H1 (cell line): Measurements from ENCODE around the gene SORBS1. TPM values are rescaled to one million over a fixed set of nuclear protein-coding genes. Genes with fewer than 3 reads are reported as not detected.

Experiments
- CTCF ChIA-PET: fragments of 300-600 bp; sonication (Branson Sonifier 250); formaldehyde crosslinking; loops from one replicate; lab custom pipeline; 2021; ENCODE audit not compliant: partially characterized antibody; lab: Charles Lee
- POLR2A ChIA-PET: fragments of 300-600 bp; sonication (Branson Sonifier 250); formaldehyde crosslinking; loops from one replicate; lab custom pipeline; 2021; ENCODE audit warnings: inconsistent platforms; ENCODE audit not compliant: partially characterized antibody; lab: Charles Lee
- DNase-seq, 2 experiments: peaks; one replicate each; pipeline versions ENCODE4 v3.0.0 to v3.0.0-alpha.2; 2010 to 2022; ENCODE audit warnings: low spot score in 2 of 2, low read depth in 1 of 2, mixed read lengths in 1 of 2
- FAIRE-seq: peaks from 2 replicates; lab custom pipeline; 2011; peaks lifted over from hg19 to GRCh38; lab: Jason Lieb, UNC
- H2AFZ ChIP-seq: 2 replicates; pipeline ENCODE4 v1.8.1; 2012; ENCODE audit warnings: low read length, inconsistent platforms
- H2AK5ac ChIP-seq: 2 replicates; pipeline ENCODE4 v1.6.1; 2013; ENCODE audit warnings: low read depth, low read length
- H2BK120ac ChIP-seq: replicated peaks from 2 replicates; pipeline ENCODE3; 2013; ENCODE audit warnings: low read depth, low read length, inconsistent platforms
- H2BK12ac ChIP-seq: 2 replicates; pipeline ENCODE4 v1.6.1; 2013; ENCODE audit warnings: low read depth, low read length
- H2BK15ac ChIP-seq: 2 replicates; pipeline ENCODE4 v1.6.1; 2013; ENCODE audit warnings: low read length
- H2BK20ac ChIP-seq: 2 replicates; pipeline ENCODE4 v1.6.1; 2013; ENCODE audit warnings: low read length
- H2BK5ac ChIP-seq: 2 replicates; pipeline ENCODE4 v1.6.1; 2013; ENCODE audit warnings: low read depth, low read length
- H3K14ac ChIP-seq: 2 replicates; pipeline ENCODE4 v1.6.1; 2013; ENCODE audit warnings: inconsistent platforms; ENCODE audit not compliant: insufficient read length
- H3K18ac ChIP-seq: 2 replicates; pipeline ENCODE4 v1.6.1; 2013; ENCODE audit warnings: low read length; ENCODE audit errors: extremely low read depth
- H3K23ac ChIP-seq: 2 replicates; pipeline ENCODE4 v1.6.1; 2013; ENCODE audit warnings: inconsistent platforms; ENCODE audit not compliant: insufficient read length
- H3K23me2 ChIP-seq: 2 replicates; pipeline ENCODE4 v1.6.1; 2013; ENCODE audit warnings: low read depth, low read length
- H3K27ac ChIP-seq: 2 replicates; pipeline ENCODE4 v1.6.1; 2011; ENCODE audit warnings: low read depth, low read length, inconsistent platforms
- H3K27me3 ChIP-seq, 4 experiments: replicated peaks in 1 of 4; 1 replicate in 1 of 4; 2 replicates in 3 of 4; pipeline versions ENCODE4 v1.6.1 to v1.8.1; 2011 to 2013; ENCODE audit warnings: low read length in 3 of 4, mild to moderate bottlenecking in 3 of 4, inconsistent platforms in 2 of 4, mixed read lengths in 2 of 4, moderate library complexity in 1 of 4; ENCODE audit not compliant: control insufficient read depth in 3 of 4, insufficient read depth in 3 of 4; ENCODE audit errors: extremely low read depth in 1 of 4
- H3K36me3 ChIP-seq, 4 experiments: 2 replicates each; pipeline versions ENCODE4 v1.6.1 to v1.8.1; 2011 to 2013; ENCODE audit warnings: mild to moderate bottlenecking in 4 of 4, low read length in 3 of 4, moderate library complexity in 2 of 4, control low read depth in 1 of 4, inconsistent platforms in 1 of 4; ENCODE audit not compliant: insufficient read depth in 4 of 4, control insufficient read depth in 2 of 4
- H3K4ac ChIP-seq: replicated peaks from 2 replicates; pipeline ENCODE3; 2013; ENCODE audit warnings: low read length, low read depth, mixed read lengths, inconsistent platforms; ENCODE audit not compliant: insufficient read length
- H3K4me1 ChIP-seq, 4 experiments: replicated peaks in 1 of 4; 1 replicate in 1 of 4; 2 replicates in 3 of 4; pipeline versions ENCODE4 v1.6.1 to v1.8.1; 2011 to 2013; ENCODE audit warnings: low read length in 3 of 4, inconsistent platforms in 2 of 4, mixed read lengths in 1 of 4; ENCODE audit not compliant: insufficient read depth in 4 of 4, control insufficient read depth in 3 of 4
- H3K4me2 ChIP-seq, 2 experiments: 2 replicates each; pipeline versions ENCODE4 v1.6.1 to v1.8.1; 2011 to 2013; ENCODE audit warnings: low read depth in 2 of 2, low read length in 2 of 2, control low read depth in 1 of 2, inconsistent platforms in 1 of 2, mild to moderate bottlenecking in 1 of 2; ENCODE audit not compliant: insufficient read depth in 1 of 2
- H3K4me3 ChIP-seq, 4 experiments: fragments of 200-600, 300-600 bp in 1 of 4; sonication (generic), shearing (Covaris generic), sonication (Bioruptor Twin) in 1 of 4; 2 replicates each; pipeline versions ENCODE4 v1.5.1 to v1.8.1; 2011 to 2016; ENCODE audit warnings: low read length in 4 of 4, low read depth in 3 of 4, control low read depth in 2 of 4, inconsistent platforms in 2 of 4, mild to moderate bottlenecking in 2 of 4, mixed read lengths in 1 of 4, moderate library complexity in 1 of 4; ENCODE audit not compliant: insufficient read depth in 2 of 4; ENCODE audit errors: extremely low read depth in 1 of 4
- H3K56ac ChIP-seq: replicated peaks from 2 replicates; pipeline ENCODE3; 2013; ENCODE audit warnings: low read depth, mild to moderate bottlenecking, mixed read lengths, low read length, inconsistent platforms; ENCODE audit not compliant: insufficient read length
- H3K79me1 ChIP-seq: 2 replicates; pipeline ENCODE4 v1.6.1; 2013; ENCODE audit warnings: low read depth, low read length, control low read depth
- H3K79me2 ChIP-seq, 2 experiments: 2 replicates each; pipeline versions ENCODE4 v1.6.1 to v1.8.1; 2012 to 2013; ENCODE audit warnings: low read length in 2 of 2, mild to moderate bottlenecking in 2 of 2, inconsistent platforms in 1 of 2; ENCODE audit not compliant: insufficient read depth in 2 of 2, control insufficient read depth in 1 of 2
- H3K9ac ChIP-seq, 4 experiments: replicated peaks in 1 of 4; 1 replicate in 1 of 4; 2 replicates in 3 of 4; pipeline versions ENCODE4 v1.6.1 to v1.8.1; 2011 to 2013; ENCODE audit warnings: low read depth in 3 of 4, low read length in 3 of 4, control low read depth in 2 of 4, mild to moderate bottlenecking in 2 of 4, moderate library complexity in 2 of 4, inconsistent platforms in 1 of 4; ENCODE audit errors: extremely low read depth in 1 of 4
- H3K9me3 ChIP-seq, 2 experiments: 2 replicates each; pipeline versions ENCODE4 v1.6.1 to v1.8.1; 2012 to 2013; ENCODE audit warnings: mild to moderate bottlenecking in 2 of 2, moderate library complexity in 2 of 2, control low read depth in 1 of 2, inconsistent platforms in 1 of 2, low read depth in 1 of 2, low read length in 1 of 2, mixed read lengths in 1 of 2; ENCODE audit not compliant: insufficient read depth in 2 of 2
- H4K20me1 ChIP-seq, 2 experiments: replicated peaks in 1 of 2; 2 replicates each; pipeline versions ENCODE3 to v1.8.1; 2011 to 2013; ENCODE audit warnings: inconsistent platforms in 2 of 2, low read length in 2 of 2, mild to moderate bottlenecking in 1 of 2; ENCODE audit not compliant: insufficient read depth in 2 of 2, control insufficient read depth in 1 of 2
- H4K5ac ChIP-seq: 2 replicates; pipeline ENCODE4 v1.6.1; 2013; ENCODE audit warnings: low read length, low read depth, mixed read lengths, inconsistent platforms; ENCODE audit not compliant: insufficient read length
- H4K8ac ChIP-seq: 2 replicates; pipeline ENCODE4 v1.8.0; 2013; ENCODE audit warnings: mild to moderate bottlenecking, moderate library complexity, low read length, inconsistent platforms; ENCODE audit not compliant: insufficient read depth; ENCODE audit errors: extremely low read depth
- H4K91ac ChIP-seq: replicated peaks from 2 replicates; pipeline ENCODE3; 2013; ENCODE audit warnings: low read length, mixed read lengths, inconsistent platforms; ENCODE audit not compliant: insufficient read length
- EGR1 ChIP-seq: IDR thresholded peaks from 2 replicates; pipeline ENCODE4 v1.6.1; 2011; ENCODE audit warnings: low read depth, low read length, borderline replicate concordance
- EZH2 ChIP-seq: fragments of 200-600 bp; sonication (generic); IDR thresholded peaks from 2 replicates; pipeline ENCODE4 v1.7.1; 2012; ENCODE audit warnings: low read depth, mild to moderate bottlenecking, moderate library complexity, low read length, inconsistent platforms; ENCODE audit not compliant: severe bottlenecking
- JUND ChIP-seq: IDR thresholded peaks from 2 replicates; pipeline ENCODE4 v1.6.1; 2011; ENCODE audit warnings: mild to moderate bottlenecking, improper control_type of control experiment, low read length
- RAD21 ChIP-seq, 2 experiments: IDR thresholded peaks in 1 of 2; conservative IDR thresholded peaks in 1 of 2; 2 replicates each; pipeline ENCODE4 v1.6.1; 2011; ENCODE audit warnings: low read depth in 2 of 2, low read length in 2 of 2, improper control_type of control experiment in 1 of 2, inconsistent platforms in 1 of 2, mild to moderate bottlenecking in 1 of 2, moderate library complexity in 1 of 2
- RBBP5 ChIP-seq: IDR thresholded peaks from 2 replicates; pipeline ENCODE4 v1.7.1; 2012; ENCODE audit warnings: low read depth, mild to moderate bottlenecking, inconsistent platforms, low read length, moderate library complexity, borderline replicate concordance
- RXRA ChIP-seq: IDR thresholded peaks from 2 replicates; pipeline ENCODE4 v1.6.1; 2011; ENCODE audit warnings: low read depth, mild to moderate bottlenecking, low read length, moderate library complexity; ENCODE audit not compliant: insufficient read depth
- SIN3A ChIP-seq, 2 experiments: IDR thresholded peaks in 1 of 2; conservative IDR thresholded peaks in 1 of 2; 2 replicates each; pipeline ENCODE4 v1.6.1; 2011 to 2012; ENCODE audit warnings: low read length in 2 of 2, improper control_type of control experiment in 1 of 2, low read depth in 1 of 2, mild to moderate bottlenecking in 1 of 2
- TEAD4 ChIP-seq: IDR thresholded peaks from 2 replicates; pipeline ENCODE4 v1.6.1; 2012; ENCODE audit warnings: low read depth, low read length, inconsistent platforms, mixed read lengths
- WGBS, 2 experiments: shearing (Covaris generic) in 1 of 2; methylation state at CpG; one replicate each; pipeline versions ENCODE4 v1.1.6 to v1.1.7; 2013 to 2015; ENCODE audit warnings: low lambda C conversion rate in 2 of 2, mixed read lengths in 2 of 2, inconsistent platforms in 1 of 2, low coverage in 1 of 2, missing lambda C conversion rate in 1 of 2; ENCODE audit not compliant: insufficient replicate concordance in 2 of 2, insufficient coverage in 1 of 2, insufficient read length in 1 of 2; ENCODE audit errors: extremely low coverage in 1 of 2, missing lambda C conversion rate in 1 of 2; 5-methylcytosine and 5-hydroxymethylcytosine counted together
- polyA plus RNA-seq, 7 experiments: library from polyadenylated mRNA; depleted of rRNA in 3 of 7; stranded (reverse) in 5 of 7; unstranded in 2 of 7; fragments of >200 nt in 5 of 7; fragments of 200-250 nt in 2 of 7; gene quantifications; 1 replicate in 5 of 7; 2 replicates in 1 of 7; 4 replicates in 1 of 7; pipeline versions ENCODE4 v1.2.1 to v1.2.3, GENCODE V29; 2011 to 2013; ENCODE audit warnings: missing spikeins in 2 of 7, mixed read lengths in 2 of 7
- total RNA-seq: library from RNA; stranded (reverse); fragmentation: NEBNext Ultra II Directional; extraction: Animal tissue kit (Norgen Biotek cat#: 25700); gene quantifications from 2 replicates; pipeline ENCODE4 v1.2.1, GENCODE V29; 2021
- TF ChIP-seq, protein P1 (sequence below): IDR thresholded peaks from 2 replicates; pipeline ENCODE4 v1.6.1; 2012; ENCODE audit warnings: inconsistent platforms
- TF ChIP-seq, protein P2 (sequence below): IDR thresholded peaks from 2 replicates; pipeline ENCODE4 v1.6.1; 2012; ENCODE audit warnings: inconsistent platforms

Gene SORBS1
- total and polyA plus RNA-seq, 2 of the 8 experiments (the other 6 are each of a cell fraction or from before 2014, with no cell fraction given): 16.0 to 35.0 TPM

DNA sequence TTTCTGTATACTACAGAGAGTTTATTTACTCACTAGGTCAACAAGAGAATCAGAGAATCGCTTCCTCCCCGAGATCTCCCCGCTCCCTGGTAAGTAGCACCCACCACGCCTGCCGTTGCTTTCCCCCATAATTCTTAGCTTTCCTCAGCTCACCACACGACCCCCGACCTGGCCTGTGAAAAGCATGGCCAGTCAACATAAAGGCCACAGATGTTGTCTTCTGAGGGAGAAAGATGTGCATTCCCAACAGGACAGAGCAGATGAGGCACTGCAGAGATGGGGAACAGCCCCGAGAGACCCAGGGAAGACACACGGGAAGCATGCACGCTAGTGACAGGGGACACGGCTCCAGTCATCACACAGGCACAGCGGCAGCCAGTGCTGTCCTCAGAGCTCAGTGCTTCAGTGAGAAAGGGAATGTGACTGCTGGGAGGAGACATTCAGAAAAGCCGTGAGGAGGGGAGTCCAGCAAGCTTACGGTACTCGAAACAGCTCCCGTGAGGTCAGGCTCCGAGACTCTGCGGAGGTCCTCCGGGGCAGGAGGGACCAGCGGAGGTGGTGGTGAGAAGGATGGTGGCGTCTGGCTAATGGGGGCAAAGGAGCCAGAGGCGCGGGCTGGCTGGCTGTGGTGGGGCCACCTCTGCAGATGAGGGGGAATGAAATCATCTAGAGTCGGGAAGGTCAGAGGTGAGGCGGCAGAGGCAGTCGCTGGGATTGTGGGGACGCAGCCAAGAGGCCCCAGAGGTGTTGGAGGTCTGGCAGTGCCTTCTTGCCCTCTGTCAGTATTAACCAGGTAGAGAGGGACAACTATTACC lies 146.9 kb downstream of the SORBS1 start:
- no peak overlapping the region for H4K5ac ChIP-seq
- WGBS, 2 experiments: 93% methylated on average over 27 of the region's 27 CpGs; no CpG with 5 or more reads in 1 of the 2 experiments
- H3K27me3 ChIP-seq: no peaks in the 10 kb centered on the region; a peak in 1 of 7 replicates
- peaks cover 4 to 9% (median 7%) of the 10 kb centered on the region in 4 experiments; a peak in 6 of 7 replicates for H3K4me1 ChIP-seq
- no peaks in the 10 kb centered on the region for H3K23me2 ChIP-seq
- peak overlapping the region; percentile 21; the same call in 1 of the 2 replicates for H2BK5ac ChIP-seq
- FAIRE-seq (no peak), DNase-seq (no peak)
- POLR2A ChIA-PET: interaction anchor here (1.4 kb wide), 1 partner anchor 14 kb away, joined by 4 read pairs; no protein-coding TSS in a partner anchor
- H2AK5ac ChIP-seq: no peak overlapping the region
- H4K91ac ChIP-seq: peak overlapping the region; percentile 17
- no peaks in the 10 kb centered on the region for H3K36me3 ChIP-seq
- no peak overlapping the region for H3K4me2 ChIP-seq
- no peak overlapping the region for H2BK120ac ChIP-seq
- CTCF ChIA-PET: interaction anchor here (1.3 to 6.9 kb wide), 8 partner anchors 16 to 190 kb away, joined by 3 to 60 read pairs (median 4); no protein-coding TSS in a partner anchor
- no peak overlapping the region for H3K23ac ChIP-seq
- no peak overlapping the region; the same call in 1 of the 2 replicates for H4K8ac ChIP-seq
- H2BK20ac ChIP-seq: no peak overlapping the region
- H3K79me1 ChIP-seq: no peaks in the 10 kb centered on the region
- H2BK15ac ChIP-seq: no peak overlapping the region
- H2BK12ac ChIP-seq: no peak overlapping the region
- no peak overlapping the region for H2AFZ ChIP-seq
- H3K79me2 ChIP-seq: no peaks in the 10 kb centered on the region
- H3K9me3 ChIP-seq: no peaks in the 10 kb centered on the region
- H3K4me3 ChIP-seq: no peak overlapping the region
- no peak overlapping the region for H3K27ac ChIP-seq
- no peak overlapping the region for H3K18ac ChIP-seq
- no peak overlapping the region for H3K56ac ChIP-seq
- H3K14ac ChIP-seq: no peak overlapping the region
- H4K20me1 ChIP-seq: no peaks in the 10 kb centered on the region
- no peak overlapping the region for H3K4ac ChIP-seq
- H3K9ac ChIP-seq: no peak overlapping the region
- TF ChIP-seq RAD21 (IDR thresholded peaks at IDR 0.05 in 1 of 2, conservative IDR thresholded peaks at IDR 0.05 in 1 of 2; ENCODE audit: low read depth in 2 of 2, low read length in 2 of 2) (no peak), EGR1 (no peak), RXRA (no peak), RBBP5 (no peak), TEAD4 (no peak), SIN3A (conservative IDR thresholded peaks at IDR 0.05 in 1 of 2, IDR thresholded peaks at IDR 0.05 in 1 of 2; ENCODE audit: low read depth in 1 of 2, low read length in 2 of 2) (no peak), JUND (no peak), EZH2 (no peak)
- TF ChIP-seq, protein P1, sequence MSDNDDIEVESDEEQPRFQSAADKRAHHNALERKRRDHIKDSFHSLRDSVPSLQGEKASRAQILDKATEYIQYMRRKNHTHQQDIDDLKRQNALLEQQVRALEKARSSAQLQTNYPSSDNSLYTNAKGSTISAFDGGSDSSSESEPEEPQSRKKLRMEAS: no peak
- TF ChIP-seq, protein P2, sequence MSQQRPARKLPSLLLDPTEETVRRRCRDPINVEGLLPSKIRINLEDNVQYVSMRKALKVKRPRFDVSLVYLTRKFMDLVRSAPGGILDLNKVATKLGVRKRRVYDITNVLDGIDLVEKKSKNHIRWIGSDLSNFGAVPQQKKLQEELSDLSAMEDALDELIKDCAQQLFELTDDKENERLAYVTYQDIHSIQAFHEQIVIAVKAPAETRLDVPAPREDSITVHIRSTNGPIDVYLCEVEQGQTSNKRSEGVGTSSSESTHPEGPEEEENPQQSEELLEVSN: no peak
